22Rv1 (cell line): ENCODE results near the gene TRIL.
A peak's percentile ranks its signal among the peaks of the same experiment; 100 is the strongest.

Source experiments
- H3K27ac ChIP-seq: fragments of 450-650 bp; 2 replicates; pipeline ENCODE4 v1.5.1; 2017
- ZFX ChIP-seq: fragments of 450-650 bp; IDR thresholded peaks from 2 replicates; pipeline ENCODE4 v1.6.1; 2017; ENCODE audit warnings: antibody characterized with exemption, borderline replicate concordance
- TF ChIP-seq, protein P1 (sequence below): fragments of 450-650 bp; IDR thresholded peaks from 2 replicates; pipeline ENCODE4 v1.5.1; 2017; ENCODE audit warnings: mild to moderate bottlenecking

Gene TRIL

DNA sequence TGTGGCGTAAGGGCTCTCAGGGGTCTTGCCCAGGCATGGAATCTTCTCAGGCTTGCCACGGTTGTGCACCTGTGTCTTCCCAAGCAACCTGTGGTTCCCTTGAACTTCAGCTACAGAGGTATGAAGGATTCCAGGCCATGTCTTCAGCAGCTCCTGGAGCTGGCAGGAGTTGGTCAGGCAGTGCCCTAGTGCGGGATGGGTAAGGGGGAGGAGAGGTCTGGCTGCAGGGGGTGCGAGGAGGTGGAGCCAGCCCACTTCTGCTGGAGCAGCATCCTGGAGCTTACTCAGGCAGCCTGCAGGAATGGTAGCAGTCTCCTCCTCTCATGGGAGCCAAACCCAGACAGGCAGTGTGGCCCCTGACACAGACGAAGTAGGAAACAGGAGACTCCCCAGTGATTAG is 3.8 kb upstream of the TRIL start:
- no peak overlapping the region for H3K27ac ChIP-seq
- TF ChIP-seq, protein P1, sequence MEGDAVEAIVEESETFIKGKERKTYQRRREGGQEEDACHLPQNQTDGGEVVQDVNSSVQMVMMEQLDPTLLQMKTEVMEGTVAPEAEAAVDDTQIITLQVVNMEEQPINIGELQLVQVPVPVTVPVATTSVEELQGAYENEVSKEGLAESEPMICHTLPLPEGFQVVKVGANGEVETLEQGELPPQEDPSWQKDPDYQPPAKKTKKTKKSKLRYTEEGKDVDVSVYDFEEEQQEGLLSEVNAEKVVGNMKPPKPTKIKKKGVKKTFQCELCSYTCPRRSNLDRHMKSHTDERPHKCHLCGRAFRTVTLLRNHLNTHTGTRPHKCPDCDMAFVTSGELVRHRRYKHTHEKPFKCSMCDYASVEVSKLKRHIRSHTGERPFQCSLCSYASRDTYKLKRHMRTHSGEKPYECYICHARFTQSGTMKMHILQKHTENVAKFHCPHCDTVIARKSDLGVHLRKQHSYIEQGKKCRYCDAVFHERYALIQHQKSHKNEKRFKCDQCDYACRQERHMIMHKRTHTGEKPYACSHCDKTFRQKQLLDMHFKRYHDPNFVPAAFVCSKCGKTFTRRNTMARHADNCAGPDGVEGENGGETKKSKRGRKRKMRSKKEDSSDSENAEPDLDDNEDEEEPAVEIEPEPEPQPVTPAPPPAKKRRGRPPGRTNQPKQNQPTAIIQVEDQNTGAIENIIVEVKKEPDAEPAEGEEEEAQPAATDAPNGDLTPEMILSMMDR: no peak
- TF ChIP-seq ZFX: no peak

DNA sequence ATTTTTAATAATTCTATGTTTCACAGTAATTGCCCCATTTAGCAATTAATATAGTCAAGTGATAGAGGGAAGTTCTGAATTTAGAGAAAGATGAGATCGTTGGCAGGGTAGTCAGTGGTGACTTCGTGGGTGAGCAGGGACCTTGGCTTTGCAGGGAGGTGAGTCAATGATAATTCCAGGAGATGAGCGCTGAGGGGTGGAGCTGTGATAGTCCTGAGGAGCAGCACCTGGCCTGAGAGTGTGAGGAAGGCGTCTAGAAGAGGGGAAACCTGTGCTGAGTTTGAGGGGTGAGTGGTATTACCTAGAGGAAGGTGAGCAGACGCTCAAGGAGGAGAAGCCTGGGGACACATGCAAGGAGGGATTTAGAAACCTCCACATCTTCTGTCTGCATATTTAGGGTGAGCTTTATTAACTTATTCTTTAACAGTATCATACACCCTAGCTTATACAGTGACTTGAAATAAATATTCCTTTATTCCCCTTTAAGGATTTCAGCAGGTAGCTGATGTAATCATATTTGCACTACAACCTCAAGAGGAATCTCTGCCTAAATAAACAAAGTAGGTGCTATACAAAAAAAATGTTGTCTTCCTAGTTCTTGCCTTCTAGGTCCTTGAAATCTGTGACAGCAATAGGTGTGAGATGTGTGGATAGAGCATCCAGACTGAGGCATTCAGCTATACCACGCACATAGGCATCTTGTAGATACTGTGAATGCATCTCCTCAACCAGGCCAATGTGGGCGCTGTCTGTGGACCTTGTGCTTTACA is 2.1 kb upstream of the TRIL start:
- TF ChIP-seq ZFX: no peak
- TF ChIP-seq, protein P1: no peak
- H3K27ac ChIP-seq: no peak overlapping the region

DNA sequence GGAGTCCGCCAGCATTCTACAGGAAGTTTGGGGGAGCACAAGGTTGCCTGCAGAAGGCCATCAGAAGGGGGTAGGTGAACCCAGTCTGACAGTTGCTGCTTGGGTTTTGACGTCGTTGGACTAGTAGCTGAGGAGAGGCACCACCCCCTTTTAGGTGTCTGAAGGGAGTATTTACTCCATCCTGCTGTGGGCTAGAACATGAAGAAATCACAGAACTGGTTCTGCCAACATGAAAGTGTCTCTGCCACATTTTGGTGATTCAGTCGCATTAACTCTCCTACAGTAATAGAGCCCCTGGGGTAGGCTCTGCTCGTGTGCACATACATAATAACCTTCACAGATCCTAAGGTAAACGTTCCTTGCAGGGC is 834 bp upstream of the TRIL start:
- H3K27ac ChIP-seq: no peak overlapping the region
- no peak for TF ChIP-seq ZFX
- TF ChIP-seq, protein P1: no peak

DNA sequence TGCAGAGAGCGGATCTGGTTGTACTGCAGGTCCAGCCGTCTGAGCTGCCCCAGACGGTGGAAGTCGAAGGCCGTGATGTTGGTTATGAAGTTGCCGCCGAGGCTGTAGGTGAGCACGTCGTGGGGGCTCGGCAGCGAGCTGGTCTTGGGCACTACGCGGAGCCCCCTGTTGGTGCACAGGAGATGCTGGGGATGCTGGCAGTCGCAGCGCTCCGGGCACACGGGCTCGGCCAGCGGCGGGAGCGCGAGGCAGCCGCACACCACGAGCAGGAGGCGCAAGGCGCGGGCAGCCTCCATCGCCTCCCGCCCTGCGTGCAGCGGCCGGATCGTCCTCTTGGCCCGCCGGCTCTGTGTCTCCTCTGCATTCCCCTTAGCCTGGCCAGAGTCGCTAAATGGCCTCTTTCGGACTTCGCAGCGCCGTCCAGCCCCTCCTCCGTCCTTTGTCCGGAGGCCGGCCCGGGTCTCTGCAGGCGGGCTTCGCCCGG is 337 bp downstream of the TRIL start:
- H3K27ac ChIP-seq: no peak overlapping the region
- TF ChIP-seq, protein P1: no peak
- TF ChIP-seq ZFX: no peak

DNA sequence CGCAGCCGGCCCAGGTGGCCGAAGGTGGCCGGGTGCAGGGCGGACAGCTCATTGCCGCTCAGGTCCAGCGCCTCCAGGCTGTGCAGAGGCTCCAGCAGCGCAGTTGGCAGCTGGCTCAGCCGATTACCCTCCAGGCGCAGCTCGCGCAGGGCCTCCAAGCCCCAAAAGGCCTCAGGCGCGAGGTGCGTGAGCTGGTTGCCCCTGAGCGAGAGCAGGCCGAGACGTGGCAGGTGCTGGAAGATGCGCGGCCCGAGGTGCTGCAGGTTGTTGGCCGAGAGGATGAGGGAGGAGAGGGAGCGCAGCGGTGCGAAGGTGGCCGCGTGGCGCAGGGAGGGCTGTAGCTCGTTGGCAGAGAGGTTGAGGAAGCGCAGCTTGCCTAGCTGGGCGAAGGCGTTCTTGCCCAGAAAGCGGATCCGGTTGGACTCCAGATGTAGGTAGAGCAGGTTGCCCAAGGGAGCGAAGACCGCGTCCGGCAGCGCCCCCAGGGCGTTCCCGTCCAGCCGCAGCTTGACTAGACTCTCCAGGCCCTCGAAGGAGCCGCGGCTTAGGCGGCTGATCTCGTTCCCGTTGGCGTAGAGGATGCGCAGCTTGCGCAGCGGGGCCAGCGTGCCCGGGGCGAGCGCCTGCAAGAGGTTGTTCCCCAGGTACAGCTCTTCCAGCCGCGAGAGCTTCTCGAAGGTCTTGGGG is 923 bp downstream of the TRIL start:
- TF ChIP-seq ZFX: no peak
- TF ChIP-seq, protein P1: no peak
- H3K27ac ChIP-seq: no peak overlapping the region

DNA sequence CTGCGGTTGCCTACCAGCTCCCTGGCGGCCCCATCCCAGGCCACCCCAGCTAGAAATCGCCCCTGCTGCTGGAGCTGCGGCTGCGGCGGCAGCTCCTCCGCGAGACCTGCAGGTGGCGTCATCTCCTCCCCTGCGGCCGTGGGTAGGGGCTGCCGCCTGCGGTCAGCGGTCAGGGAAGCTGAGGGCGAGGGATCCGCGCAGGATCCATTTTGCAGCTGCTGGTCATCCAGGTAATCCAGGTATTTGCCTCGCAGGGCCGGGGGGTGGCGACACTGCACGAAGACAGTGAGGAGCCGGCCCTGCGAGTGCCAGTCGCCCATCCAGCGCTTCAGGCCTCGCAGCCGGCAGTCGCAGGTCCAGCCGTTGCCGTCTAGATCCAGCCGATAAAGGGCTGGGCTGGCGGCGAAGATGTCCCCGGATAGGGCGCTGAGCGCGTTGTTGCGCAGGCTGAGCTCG is 1.5 kb downstream of the TRIL start:
- H3K27ac ChIP-seq: no peak overlapping the region

More for the DNA sequence above, 1.5 kb downstream of the TRIL start:
- no peak for TF ChIP-seq ZFX
- TF ChIP-seq, protein P1: peak; percentile 87
